HK-2 (cell line): Measurements from ENCODE around the gene PLXNA2.

ENCODE experiments used
- DNase-seq: peaks from one replicate; pipeline ENCODE4 v3.0.0-alpha.2; 2018; ENCODE audit not compliant: unreplicated experiment

The PLXNA2 gene

GRCh38 chr1:208090388-208091301 lies 153.5 kb downstream of the PLXNA2 start:
- no peak for DNase-seq

DNA sequence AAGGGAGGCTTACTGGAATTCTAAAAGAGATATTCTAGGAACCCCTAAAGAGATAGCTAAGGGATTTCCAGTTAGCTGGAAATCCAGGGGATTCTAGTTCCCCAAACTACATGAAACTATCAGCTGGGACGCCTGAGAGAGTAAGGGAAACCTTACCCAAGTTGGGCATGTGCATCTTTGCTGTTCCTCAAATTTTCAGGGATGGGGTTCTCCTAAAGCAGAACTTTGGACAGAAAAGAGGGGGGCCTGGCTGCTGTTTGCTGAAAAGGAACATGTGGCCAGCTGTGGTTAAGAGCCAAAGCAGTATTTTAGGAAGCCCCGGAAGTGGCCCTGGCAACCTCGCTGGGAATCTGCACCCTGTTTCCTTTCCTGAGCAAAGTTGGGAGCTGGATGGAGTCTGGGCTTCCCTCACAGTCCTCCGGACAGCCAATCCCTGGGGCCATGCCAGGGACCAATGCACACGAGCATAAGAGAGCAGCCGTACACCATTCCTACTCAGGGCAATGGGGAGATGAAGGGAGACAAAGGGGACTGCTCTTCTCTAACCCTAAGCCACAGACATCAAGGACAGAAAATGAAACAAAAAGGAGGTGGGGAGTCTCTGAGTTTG lies 154.3 kb downstream of the PLXNA2 start:
- no peak for DNase-seq

DNA sequence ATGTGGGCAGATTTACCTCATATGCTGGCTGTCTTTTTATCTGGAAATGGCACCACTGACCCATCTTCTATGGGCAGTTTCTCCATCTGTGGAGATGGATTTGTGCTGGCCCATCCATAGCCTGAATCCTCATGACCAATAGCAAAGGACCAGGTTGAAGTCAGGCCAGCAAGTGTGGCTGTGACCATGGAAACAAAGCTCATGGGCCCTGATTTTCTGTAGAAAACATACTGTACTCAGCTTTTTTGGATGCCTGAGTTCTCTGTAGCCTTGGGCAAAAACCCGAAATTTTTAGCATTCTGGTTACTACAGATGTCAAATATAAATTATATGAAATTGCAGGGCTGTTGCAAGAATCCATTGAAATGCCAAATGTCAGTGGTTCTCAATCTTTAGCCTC lies 155.0 kb downstream of the PLXNA2 start:
- DNase-seq: no peak

DNA sequence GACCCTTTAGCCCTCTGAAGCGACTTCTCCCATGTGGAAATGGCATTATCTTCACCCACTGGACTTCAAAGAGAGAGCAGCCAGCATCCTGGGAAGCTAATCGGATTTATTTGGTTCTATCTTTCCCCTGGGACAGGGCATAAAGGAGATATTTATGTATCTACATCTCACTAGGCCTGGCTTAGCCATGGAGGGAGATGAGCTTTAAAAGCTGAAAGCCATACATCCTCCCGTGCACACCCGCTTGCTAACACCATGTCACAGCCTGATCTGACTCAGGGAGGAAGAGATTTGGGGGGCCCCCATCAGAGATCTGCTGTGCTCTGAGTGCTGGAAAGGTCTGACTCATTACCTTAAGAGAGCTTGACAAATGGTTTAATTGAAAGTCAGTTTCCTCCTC lies 155.9 kb downstream of the PLXNA2 start:
- DNase-seq: no peak

GRCh38 chr1:208085655-208086515 lies 158.3 kb downstream of the PLXNA2 start:
- DNase-seq: no peak

DNA sequence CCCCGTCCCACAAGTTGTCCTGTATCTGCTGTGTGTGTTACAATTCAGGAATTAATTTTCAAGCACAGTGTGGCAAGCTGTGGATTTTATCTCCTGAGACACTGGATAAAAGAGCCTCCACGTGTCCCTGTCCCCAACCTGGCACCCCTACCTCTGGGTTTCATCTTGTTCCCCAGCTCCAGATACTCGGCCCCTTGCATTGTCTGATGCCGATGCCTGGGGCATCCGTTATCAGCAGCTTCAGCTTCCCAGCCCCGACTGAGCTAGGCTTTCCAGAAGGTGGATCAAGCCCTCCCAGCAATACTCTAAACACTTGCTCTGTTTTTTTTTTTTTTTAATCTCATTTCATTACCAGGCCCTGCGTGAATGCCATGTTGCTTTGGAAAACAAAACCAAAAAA lies 159.4 kb downstream of the PLXNA2 start:
- DNase-seq: no peak

GRCh38 chr1:208084220-208084619 lies 160.0 kb downstream of the PLXNA2 start:
- no peak for DNase-seq

DNA sequence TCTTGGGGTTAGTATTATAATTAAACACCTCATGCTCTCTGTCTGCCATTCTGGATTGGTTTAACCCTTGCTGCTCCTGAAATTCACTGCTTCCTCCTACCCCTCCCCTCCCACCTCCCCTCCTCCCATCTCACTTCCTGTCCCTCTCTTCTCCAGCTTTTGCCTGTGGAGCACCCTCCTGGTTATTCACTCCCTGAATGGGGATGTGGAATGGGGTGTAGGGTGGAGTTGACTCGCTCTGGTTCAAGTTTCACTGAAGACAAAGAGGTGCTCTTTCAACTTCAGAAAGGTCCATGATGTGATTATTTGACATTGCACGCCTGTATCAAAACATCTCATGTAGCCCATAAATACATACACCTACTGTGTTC lies 160.5 kb downstream of the PLXNA2 start:
- DNase-seq: no peak

- no peak for DNase-seq
Observed at GRCh38 chr1:208083016-208083714, 161.0 kb downstream of the PLXNA2 start.

DNA sequence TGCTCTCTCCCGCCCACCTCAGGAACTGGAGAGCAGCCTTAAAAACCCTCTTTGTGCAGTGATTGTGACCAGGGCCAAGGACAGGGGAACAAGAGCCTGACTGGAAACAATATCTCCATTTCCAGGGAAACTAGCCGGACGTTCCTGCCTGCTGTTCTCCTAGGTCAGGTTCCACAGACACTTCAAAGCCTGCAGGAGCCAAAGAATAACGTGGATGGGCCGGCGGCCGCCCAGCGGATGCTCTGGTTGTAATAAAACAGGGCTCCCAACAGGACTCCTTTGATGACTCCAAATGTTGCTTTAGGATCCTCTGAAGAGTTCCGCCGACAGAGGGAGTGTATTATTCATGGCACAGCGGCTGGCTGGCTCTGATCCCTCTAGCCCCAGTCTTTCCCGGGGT lies 162.2 kb downstream of the PLXNA2 start:
- no peak for DNase-seq

DNA sequence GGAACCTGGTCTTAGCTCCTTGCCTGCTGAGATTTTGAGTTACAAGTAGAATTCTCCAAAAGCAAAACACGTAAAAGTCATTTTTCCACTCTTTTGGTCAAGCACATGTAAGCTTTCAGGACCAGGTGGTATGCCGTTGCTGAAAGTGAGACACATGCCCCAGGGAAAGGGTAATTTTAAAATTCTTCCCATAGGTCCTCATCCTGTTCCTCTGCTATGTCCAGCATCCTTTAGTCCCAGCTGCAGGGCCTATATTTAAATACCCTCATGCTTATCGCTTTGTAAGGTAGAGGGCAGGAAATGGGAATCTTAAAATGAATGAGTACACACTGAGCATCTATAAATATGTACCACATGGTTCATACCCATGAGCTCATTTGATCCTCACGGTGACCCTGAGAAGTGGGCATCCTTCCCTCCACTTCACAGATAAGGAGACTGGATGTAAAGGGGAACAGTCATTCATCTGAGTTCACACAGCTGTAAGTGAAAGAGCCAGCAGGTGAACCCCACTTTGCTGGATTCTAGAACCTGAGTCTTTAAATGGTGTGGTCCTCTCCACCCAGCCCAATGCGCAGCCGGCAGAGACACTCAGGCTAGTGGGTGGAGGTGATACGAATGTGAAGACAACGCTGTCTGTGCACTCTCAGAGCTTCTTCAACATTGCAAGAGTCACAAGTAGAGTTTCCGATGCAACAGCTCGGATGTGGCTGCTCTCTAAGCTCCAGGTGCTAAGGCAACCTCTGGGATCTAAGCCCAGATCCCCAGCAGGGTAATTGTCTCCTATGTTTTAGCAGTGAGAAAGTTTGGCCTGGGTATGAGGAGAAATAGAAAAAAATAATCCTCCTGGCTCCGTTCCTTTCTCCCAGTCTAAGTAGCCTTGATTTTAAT lies 163.5 kb downstream of the PLXNA2 start:
- no peak for DNase-seq

- no peak for DNase-seq
Observed at GRCh38 chr1:208079161-208079560, 165.0 kb downstream of the PLXNA2 start.

GRCh38 chr1:208078752-208079151 lies 165.4 kb downstream of the PLXNA2 start:
- DNase-seq: no peak

DNA sequence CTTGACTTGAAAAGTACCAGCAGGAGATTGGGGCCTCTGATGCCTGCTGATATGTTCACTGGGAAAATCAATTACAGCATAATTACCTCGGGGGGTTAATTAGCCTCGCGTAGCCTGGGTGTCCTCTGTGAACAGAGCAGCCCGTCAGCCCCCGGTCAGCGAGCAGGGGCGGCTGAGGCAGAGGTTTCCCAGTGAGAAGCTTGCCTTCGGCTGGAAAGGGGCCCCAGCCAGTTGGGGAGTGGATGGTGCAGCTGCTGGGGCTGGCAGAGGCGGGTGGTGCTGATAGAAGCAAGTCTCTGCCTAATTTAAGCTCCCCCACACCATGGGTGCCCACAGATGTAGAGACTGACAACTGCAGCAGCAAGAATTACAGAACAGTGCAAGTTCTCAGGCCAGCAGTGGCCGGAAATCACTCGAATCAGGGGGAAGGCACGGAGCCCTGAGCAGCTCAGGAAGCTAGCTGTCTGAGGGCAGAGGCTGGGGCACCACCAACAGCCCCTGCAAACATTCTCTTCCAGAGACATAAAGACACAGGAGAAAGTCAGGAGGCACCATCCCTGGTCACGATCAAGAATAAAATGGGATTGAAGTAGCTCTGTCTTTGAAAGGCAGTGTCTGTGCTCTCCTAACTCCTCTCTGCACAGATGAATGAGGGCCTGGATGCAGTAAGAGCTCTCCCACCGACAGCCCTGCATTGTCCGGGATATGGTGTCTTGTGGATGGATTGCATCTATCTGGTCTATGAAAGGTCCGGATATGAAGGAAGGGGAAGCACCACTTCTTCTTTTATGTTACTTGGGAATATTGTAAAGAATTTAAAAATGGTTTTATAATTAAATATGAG lies 166.7 kb downstream of the PLXNA2 start:
- no peak for DNase-seq

DNA sequence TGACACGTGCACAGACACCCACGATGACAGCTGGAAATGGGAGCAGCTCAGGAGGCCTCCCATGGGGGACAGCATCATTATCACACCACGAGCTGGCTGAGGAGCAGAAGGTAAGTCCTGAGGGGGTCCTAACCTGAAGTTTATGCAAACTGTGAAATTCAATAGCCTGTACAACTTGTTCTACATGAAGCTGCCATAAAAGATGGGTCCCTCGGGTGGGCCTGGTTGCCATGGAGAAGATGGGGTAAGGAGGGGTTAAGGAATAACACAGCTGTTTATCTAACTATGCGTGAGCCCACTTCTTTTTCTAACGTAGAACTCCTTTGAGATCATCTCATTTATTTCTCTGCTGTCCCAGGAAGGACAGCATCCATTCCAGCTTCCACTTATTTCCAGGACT lies 169.8 kb downstream of the PLXNA2 start:
- DNase-seq: no peak

- DNase-seq: no peak
Observed at GRCh38 chr1:208071435-208072031, 172.7 kb downstream of the PLXNA2 start.

DNA sequence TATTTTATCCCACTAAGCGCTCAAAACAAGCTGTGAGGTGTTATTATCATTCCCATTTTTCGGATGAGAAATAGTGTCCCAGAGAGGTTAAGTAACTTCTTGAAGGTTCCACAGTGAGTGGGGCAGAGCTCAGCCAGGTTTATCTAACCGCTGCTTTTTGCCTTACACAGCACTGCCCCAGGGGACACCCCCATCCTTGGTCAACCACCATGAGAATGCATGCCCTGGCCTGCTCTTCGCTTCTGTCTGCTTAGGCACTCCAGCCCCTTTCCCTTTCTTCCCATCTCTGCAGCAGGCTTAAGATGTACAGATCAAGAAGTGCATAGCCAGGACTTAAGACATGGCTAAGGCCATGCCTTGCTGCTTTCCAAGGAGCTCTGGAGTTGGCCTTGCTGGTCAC lies 174.3 kb downstream of the PLXNA2 start:
- DNase-seq: no peak

DNA sequence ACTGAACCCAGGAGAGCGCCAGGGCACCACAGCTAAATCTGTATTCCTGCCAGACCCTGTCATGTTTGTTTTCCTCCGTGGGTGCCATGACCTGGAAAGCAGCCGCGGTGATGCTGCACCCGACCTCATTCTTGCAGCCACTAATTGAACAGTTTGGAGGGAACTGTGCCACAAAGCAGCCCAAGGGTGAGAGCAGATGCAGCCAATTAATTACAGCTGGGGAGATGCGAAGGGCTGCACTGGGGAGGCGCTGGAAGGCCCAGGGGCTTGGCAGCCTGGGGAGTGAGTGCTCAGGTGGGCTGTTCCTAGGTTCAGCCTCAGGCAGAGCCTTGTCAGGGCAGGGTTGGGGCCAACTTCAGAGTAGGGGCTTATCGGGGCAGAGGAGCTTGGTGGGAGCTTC lies 174.9 kb downstream of the PLXNA2 start:
- no peak for DNase-seq

DNA sequence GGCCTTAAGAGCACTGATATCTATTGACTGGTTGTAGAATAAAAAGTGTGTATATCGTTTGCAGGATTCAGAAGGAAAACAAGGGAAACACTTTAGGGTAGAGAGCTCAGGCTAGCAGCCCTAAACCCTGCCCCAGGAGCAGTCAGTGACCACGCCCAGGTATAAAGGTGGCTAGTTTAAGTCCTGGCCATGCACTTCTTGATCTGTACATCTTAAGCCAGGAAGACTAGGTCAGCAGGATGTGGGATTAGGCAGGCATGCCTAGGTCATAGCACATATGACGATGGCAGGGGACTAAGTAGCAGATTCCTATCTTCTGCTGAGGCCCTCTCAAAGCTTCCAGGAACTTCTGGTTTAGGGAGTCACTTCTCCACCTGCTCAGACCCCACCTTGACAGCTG lies 175.3 kb downstream of the PLXNA2 start:
- no peak for DNase-seq

GRCh38 chr1:208068407-208068806 lies 175.8 kb downstream of the PLXNA2 start:
- no peak for DNase-seq
